GM12878 (cell line): ENCODE measurements around the gene CSTPP1. TPM values are rescaled to one million over a fixed set of nuclear protein-coding genes. Genes with fewer than 3 reads are reported as not detected.

Experiments used
- ATAC-seq: fragments of 200-7000 bp; cut with Tn5 transposase; 3 replicates; pipeline ENCODE4 v1.9.1; 2020; ENCODE audit warnings: mild to moderate bottlenecking, moderate library complexity
- BruUV-seq: library from RNA; stranded (reverse); fragments of 400-500 nt; replicated peaks from 2 replicates; lab custom pipeline; 2021; lab: Mats Ljungman, UMichigan
- CTCF ChIA-PET: fragments of 300-600 bp; sonication (Branson Sonifier 250); formaldehyde crosslinking; extraction: SDS; loops from one replicate; lab custom pipeline; 2021; ENCODE audit warnings: inconsistent platforms; lab: Yijun Ruan, JAX
- POLR2A ChIA-PET: fragments of 350-600 bp; formaldehyde crosslinking; extraction: SDS; loops from one replicate; lab custom pipeline; 2021; ENCODE audit warnings: inconsistent platforms; lab: Charles Lee
- RAD21 ChIA-PET: fragments of 300-600 bp; sonication (Branson Sonifier 250); formaldehyde crosslinking; loops from one replicate; lab custom pipeline; 2023; ENCODE audit warnings: antibody characterized with exemption; ENCODE audit not compliant: unreplicated experiment; lab: Charles Lee
- SMC1A ChIA-PET: fragments of 300-600 bp; sonication (Branson Sonifier 250); formaldehyde crosslinking; loops from one replicate; lab custom pipeline; 2023; ENCODE audit not compliant: unreplicated experiment, uncharacterized antibody; lab: Charles Lee
- DNase-seq: peaks from one replicate; pipeline ENCODE4 v3.0.0-alpha.2; 2011; ENCODE audit warnings: low read depth, low spot score
- FAIRE-seq: peaks from 3 replicates; lab custom pipeline; 2011; peaks lifted over from hg19 to GRCh38; lab: Jason Lieb, UNC
- H2AFZ ChIP-seq: 2 replicates; pipeline ENCODE4 v1.6.0; 2011; ENCODE audit warnings: low read depth, low read length, control low read depth; ENCODE audit not compliant: control insufficient read depth
- H3K27ac ChIP-seq: 2 replicates; pipeline ENCODE4 v1.5.1; 2011; ENCODE audit warnings: control low read depth; ENCODE audit not compliant: control insufficient read depth, insufficient read depth
- H3K27me3 ChIP-seq, 2 experiments: replicated peaks in 1 of 2; 2 replicates each; pipeline versions ENCODE4 v1.6.0 to v1.6.1; 2011; ENCODE audit warnings: low read length in 1 of 2; ENCODE audit not compliant: control insufficient read depth in 2 of 2, insufficient read depth in 2 of 2
- H3K36me3 ChIP-seq, 2 experiments: 2 replicates each; pipeline ENCODE4 v1.5.1; 2011; ENCODE audit warnings: low read length in 1 of 2; ENCODE audit not compliant: control insufficient read depth in 2 of 2, insufficient read depth in 2 of 2
- H3K4me1 ChIP-seq: 2 replicates; pipeline ENCODE4 v1.6.1; 2011; ENCODE audit warnings: mild to moderate bottlenecking, low read length, moderate library complexity, mixed read lengths; ENCODE audit not compliant: control insufficient read depth, insufficient read depth
- H3K4me2 ChIP-seq: 2 replicates; pipeline ENCODE4 v1.6.0; 2011; ENCODE audit warnings: control low read depth; ENCODE audit not compliant: control insufficient read depth, insufficient read depth
- H3K4me3 ChIP-seq: fragments of 200-600 bp; sonication (generic); 2 replicates; pipeline ENCODE4 v1.5.1; 2016
- H3K79me2 ChIP-seq: 2 replicates; pipeline ENCODE4 v1.6.0; 2011; ENCODE audit warnings: low read length; ENCODE audit not compliant: control insufficient read depth, insufficient read depth
- H3K9ac ChIP-seq: 2 replicates; pipeline ENCODE4 v1.8.0; 2011; ENCODE audit warnings: low read length, control low read depth, mixed read lengths; ENCODE audit not compliant: control insufficient read depth, insufficient read depth
- H3K9me3 ChIP-seq: replicated peaks from 3 replicates; pipeline ENCODE4 v1.5.1; 2011; ENCODE audit warnings: mild to moderate bottlenecking, low read length; ENCODE audit not compliant: control insufficient read depth, insufficient read depth
- H4K20me1 ChIP-seq: 2 replicates; pipeline ENCODE4 v1.6.0; 2011; ENCODE audit not compliant: control insufficient read depth, insufficient read depth
- ATF2 ChIP-seq: IDR thresholded peaks from 2 replicates; pipeline ENCODE4 v1.6.1; 2012; ENCODE audit warnings: low read length, inconsistent platforms
- CHD2 ChIP-seq: IDR thresholded peaks from 2 replicates; pipeline ENCODE4 v1.6.1; 2011; ENCODE audit warnings: low read depth, low read length, improper control_type of control experiment, borderline replicate concordance
- ETV6 ChIP-seq, 2 experiments: fragments of 450-650 bp in 1 of 2; IDR thresholded peaks in 1 of 2; conservative IDR thresholded peaks in 1 of 2; 2 replicates each; pipeline ENCODE4 v1.6.1; 2014; ENCODE audit warnings: antibody characterized with exemption in 1 of 2, borderline replicate concordance in 1 of 2, low read depth in 1 of 2, mild to moderate bottlenecking in 1 of 2, moderate library complexity in 1 of 2
- SMC3 ChIP-seq: IDR thresholded peaks from 2 replicates; pipeline ENCODE4 v1.6.1; 2011; ENCODE audit warnings: low read length, improper control_type of control experiment, borderline replicate concordance
- USF2 ChIP-seq: IDR thresholded peaks from 2 replicates; pipeline ENCODE4 v1.6.1; 2011; ENCODE audit warnings: low read depth, low read length, improper control_type of control experiment, borderline replicate concordance
- WGBS: methylation state at CpG from one replicate; pipeline ENCODE4 v1.1.6; 2016; ENCODE audit warnings: low lambda C conversion rate; ENCODE audit not compliant: insufficient replicate concordance, insufficient coverage; ENCODE audit errors: missing lambda C conversion rate; 5-methylcytosine and 5-hydroxymethylcytosine counted together
- in situ Hi-C: fragments of 300-500 bp; cut with MboI; formaldehyde crosslinking; loops from 9 replicates; pipeline ENCODE4 v1.14.3; 2018; ENCODE audit warnings: mixed read lengths
- intact Hi-C: fragments of 100-400 bp; cut with micrococcal nuclease; formaldehyde crosslinking; loops from one replicate; pipeline ENCODE4 v1.14.2; 2022; ENCODE audit not compliant: unreplicated experiment
- polyA plus RNA-seq, 11 experiments: library from polyadenylated mRNA; depleted of rRNA in 4 of 11; unstranded in 6 of 11; stranded (reverse) in 5 of 11; fragments of >200 nt; fragmentation: Nextera tagmentation in 4 of 11; fragmentation: Illumina TruSeq in 1 of 11; extraction: Ambion mirVana in 4 of 11; extraction: Trizol in 1 of 11; gene quantifications; 1 replicate in 1 of 11; 2 replicates in 10 of 11; pipeline versions ENCODE4 v1.2.1 to v1.2.3, GENCODE V29; 2011 to 2016; ENCODE audit warnings: inconsistent platforms in 2 of 11, missing spikeins in 2 of 11, low read depth in 1 of 11
- total RNA-seq, 4 experiments: library from RNA; depleted of rRNA in 3 of 4; stranded (reverse); fragments of >200 nt in 3 of 4; fragmentation: Illumina TruSeq in 1 of 4; extraction: Trizol in 1 of 4; gene quantifications; 2 replicates each; pipeline versions ENCODE4 v1.2.1 to v1.2.3, GENCODE V29; 2013 to 2021

Gene CSTPP1
- total and polyA plus RNA-seq, 10 of the 15 experiments (the other 5 are each of a cell fraction or from before 2014, with no cell fraction given), result 7.1 to 23.4 (median 17.5) TPM

GRCh38 chr11:46898396-46899095 is 38.0 kb upstream of the CSTPP1 start:
- H3K4me3 ChIP-seq, result no peak overlapping the region
- ChIA-PET SMC1A (no interaction called here), CTCF (interaction anchor here (1.2 kb wide), 2 partner anchors 254 to 361 kb away, joined by 3 to 4 read pairs; no protein-coding TSS in a partner anchor), POLR2A (no interaction called here), RAD21 (no interaction called here)
- no peak overlapping the region for H3K4me2 ChIP-seq
- no peak for DNase-seq
- in situ Hi-C loops (no loop called here), intact Hi-C loops (no loop called here)
- no peaks in the 10 kb centered on the region for H3K79me2 ChIP-seq
- H3K36me3 ChIP-seq, result no peaks in the 10 kb centered on the region
- ATAC-seq, result no peak
- no TSS peak for BruUV-seq
- no peaks in the 10 kb centered on the region for H4K20me1 ChIP-seq
- H2AFZ ChIP-seq, result no peak overlapping the region
- no peaks in the 10 kb centered on the region for H3K4me1 ChIP-seq
- TF ChIP-seq USF2, result no peak
- no peak for TF ChIP-seq SMC3
- TF ChIP-seq CHD2, result no peak
- no peak for TF ChIP-seq ETV6 (conservative IDR thresholded peaks at IDR 0.05 in 1 of 2, IDR thresholded peaks at IDR 0.05 in 1 of 2; ENCODE audit: borderline replicate concordance in 1 of 2, low read depth in 1 of 2)
- no peak for TF ChIP-seq ATF2
- H3K9ac ChIP-seq, result no peak overlapping the region
- H3K27ac ChIP-seq, result no peak overlapping the region
- H3K27me3 ChIP-seq, result no peaks in the 10 kb centered on the region
- H3K9me3 ChIP-seq, result no peaks in the 10 kb centered on the region
- 78% methylated on average over 17 of the region's 17 CpGs for WGBS
- FAIRE-seq, result no peak
